HL-60 (cell line): Measurements from ENCODE around the gene COLEC12.

Experiments
- DNase-seq, 2 experiments: peaks; one replicate each; pipeline ENCODE4 v3.0.0-alpha.2; 2010 to 2020; ENCODE audit warnings: low read depth in 1 of 2, low spot score in 1 of 2
- H3K27ac ChIP-seq: fragments of 250-450 bp; sonication (Bioruptor Pico); replicated peaks from 2 replicates; pipeline ENCODE4 v1.5.1; 2020; ENCODE audit warnings: mild to moderate bottlenecking, moderate library complexity
- H3K27me3 ChIP-seq: fragments of 250-450 bp; sonication (Bioruptor Pico); 2 replicates; pipeline ENCODE4 v1.5.1; 2021; ENCODE audit warnings: mild to moderate bottlenecking, moderate library complexity; ENCODE audit not compliant: insufficient read depth, poor library complexity, severe bottlenecking
- H3K4me3 ChIP-seq: replicated peaks from 2 replicates; pipeline ENCODE4 v1.5.1; 2011; ENCODE audit warnings: mild to moderate bottlenecking, control low read depth, low read length; ENCODE audit not compliant: insufficient read depth
- CTCF ChIP-seq: IDR thresholded peaks from one replicate; pipeline ENCODE4 v1.5.1; 2011; ENCODE audit warnings: low read length, control low read depth, inconsistent platforms; ENCODE audit not compliant: insufficient read depth
- GABPA ChIP-seq: IDR thresholded peaks from 2 replicates; pipeline ENCODE4 v1.6.1; 2012; ENCODE audit warnings: low read depth
- POLR2AphosphoS5 ChIP-seq: IDR thresholded peaks from 2 replicates; pipeline ENCODE4 v1.6.1; 2012; ENCODE audit warnings: low read depth
- SPI1 ChIP-seq: IDR thresholded peaks from 2 replicates; pipeline ENCODE4 v1.6.1; 2012; ENCODE audit warnings: low read depth, mild to moderate bottlenecking, borderline replicate concordance
- TF ChIP-seq, protein P1 (sequence below): IDR thresholded peaks from 2 replicates; pipeline ENCODE4 v1.6.1; 2012; ENCODE audit warnings: low read depth; ENCODE audit not compliant: insufficient replicate concordance

Gene COLEC12

DNA sequence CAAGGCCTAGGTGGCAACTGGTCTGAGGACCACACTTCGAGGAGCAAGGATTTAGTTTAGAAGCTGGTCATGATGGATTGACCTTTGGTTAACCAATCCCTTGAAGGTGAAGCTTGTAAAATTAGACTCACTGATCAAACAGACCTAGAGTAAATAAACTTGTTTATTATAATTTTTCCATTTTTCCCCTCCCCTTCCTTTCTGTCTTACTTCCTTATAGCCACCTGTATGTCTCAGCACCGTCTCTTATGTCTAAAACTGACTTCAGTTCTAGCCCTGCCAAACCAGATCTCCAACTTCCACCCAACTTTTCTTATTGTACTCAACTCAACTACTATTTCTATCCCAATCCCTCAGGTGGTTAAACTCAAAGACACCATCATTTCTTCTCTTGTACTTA lies 139.8 kb downstream of the COLEC12 start:
- H3K4me3 ChIP-seq, result no peak overlapping the region
- DNase-seq, result no peak
- TF ChIP-seq POLR2AphosphoS5, result no peak
- TF ChIP-seq GABPA, result no peak
- TF ChIP-seq, protein P1, sequence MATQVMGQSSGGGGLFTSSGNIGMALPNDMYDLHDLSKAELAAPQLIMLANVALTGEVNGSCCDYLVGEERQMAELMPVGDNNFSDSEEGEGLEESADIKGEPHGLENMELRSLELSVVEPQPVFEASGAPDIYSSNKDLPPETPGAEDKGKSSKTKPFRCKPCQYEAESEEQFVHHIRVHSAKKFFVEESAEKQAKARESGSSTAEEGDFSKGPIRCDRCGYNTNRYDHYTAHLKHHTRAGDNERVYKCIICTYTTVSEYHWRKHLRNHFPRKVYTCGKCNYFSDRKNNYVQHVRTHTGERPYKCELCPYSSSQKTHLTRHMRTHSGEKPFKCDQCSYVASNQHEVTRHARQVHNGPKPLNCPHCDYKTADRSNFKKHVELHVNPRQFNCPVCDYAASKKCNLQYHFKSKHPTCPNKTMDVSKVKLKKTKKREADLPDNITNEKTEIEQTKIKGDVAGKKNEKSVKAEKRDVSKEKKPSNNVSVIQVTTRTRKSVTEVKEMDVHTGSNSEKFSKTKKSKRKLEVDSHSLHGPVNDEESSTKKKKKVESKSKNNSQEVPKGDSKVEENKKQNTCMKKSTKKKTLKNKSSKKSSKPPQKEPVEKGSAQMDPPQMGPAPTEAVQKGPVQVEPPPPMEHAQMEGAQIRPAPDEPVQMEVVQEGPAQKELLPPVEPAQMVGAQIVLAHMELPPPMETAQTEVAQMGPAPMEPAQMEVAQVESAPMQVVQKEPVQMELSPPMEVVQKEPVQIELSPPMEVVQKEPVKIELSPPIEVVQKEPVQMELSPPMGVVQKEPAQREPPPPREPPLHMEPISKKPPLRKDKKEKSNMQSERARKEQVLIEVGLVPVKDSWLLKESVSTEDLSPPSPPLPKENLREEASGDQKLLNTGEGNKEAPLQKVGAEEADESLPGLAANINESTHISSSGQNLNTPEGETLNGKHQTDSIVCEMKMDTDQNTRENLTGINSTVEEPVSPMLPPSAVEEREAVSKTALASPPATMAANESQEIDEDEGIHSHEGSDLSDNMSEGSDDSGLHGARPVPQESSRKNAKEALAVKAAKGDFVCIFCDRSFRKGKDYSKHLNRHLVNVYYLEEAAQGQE, result no peak
- no peak for TF ChIP-seq CTCF
- TF ChIP-seq SPI1, result no peak
- no peak overlapping the region for H3K27ac ChIP-seq
- H3K27me3 ChIP-seq, result no peaks in the 10 kb centered on the region

DNA sequence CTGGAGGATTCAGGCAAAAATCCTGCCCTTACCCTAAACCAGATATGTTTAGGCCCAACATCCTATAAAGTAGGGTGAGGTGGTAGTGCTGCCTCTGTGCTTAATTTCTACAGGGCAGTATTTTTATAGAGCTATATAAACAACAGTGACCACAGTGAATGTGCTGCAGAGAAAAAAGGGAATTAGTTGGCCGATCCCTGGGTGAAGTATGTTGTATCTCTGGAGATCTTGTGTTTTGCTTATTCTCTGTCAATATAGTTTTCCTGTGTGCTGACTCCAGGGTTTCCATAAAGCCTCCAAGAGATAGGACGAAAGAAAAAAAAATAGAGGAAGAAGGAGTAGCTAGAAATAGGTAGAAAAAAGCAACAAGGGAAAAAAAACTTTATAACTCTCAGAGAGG lies 143.7 kb downstream of the COLEC12 start:
- no peak for TF ChIP-seq GABPA
- TF ChIP-seq, protein P1, result no peak
- no peak for TF ChIP-seq CTCF
- Histone ChIP-seq H3K4me3 (no peak overlapping the region), H3K27me3 (no peaks in the 10 kb centered on the region), H3K27ac (no peak overlapping the region)
- no peak for DNase-seq

GRCh38 chr18:355678-356077 lies 144.8 kb downstream of the COLEC12 start:
- H3K4me3 ChIP-seq, result no peak overlapping the region
- H3K27ac ChIP-seq, result no peak overlapping the region
- TF ChIP-seq SPI1 (no peak), POLR2AphosphoS5 (no peak), CTCF (no peak), GABPA (no peak)
- TF ChIP-seq, protein P1, result no peak
- DNase-seq, result no peak
- no peaks in the 10 kb centered on the region for H3K27me3 ChIP-seq
